ENCODE results near the gene TRIM47. TPM values are rescaled to one million over a fixed set of nuclear protein-coding genes. Genes with fewer than 3 reads are reported as not detected.
A peak's percentile ranks its signal among the peaks of the same experiment; 100 is the strongest.

TRIM47 gene, protein sequence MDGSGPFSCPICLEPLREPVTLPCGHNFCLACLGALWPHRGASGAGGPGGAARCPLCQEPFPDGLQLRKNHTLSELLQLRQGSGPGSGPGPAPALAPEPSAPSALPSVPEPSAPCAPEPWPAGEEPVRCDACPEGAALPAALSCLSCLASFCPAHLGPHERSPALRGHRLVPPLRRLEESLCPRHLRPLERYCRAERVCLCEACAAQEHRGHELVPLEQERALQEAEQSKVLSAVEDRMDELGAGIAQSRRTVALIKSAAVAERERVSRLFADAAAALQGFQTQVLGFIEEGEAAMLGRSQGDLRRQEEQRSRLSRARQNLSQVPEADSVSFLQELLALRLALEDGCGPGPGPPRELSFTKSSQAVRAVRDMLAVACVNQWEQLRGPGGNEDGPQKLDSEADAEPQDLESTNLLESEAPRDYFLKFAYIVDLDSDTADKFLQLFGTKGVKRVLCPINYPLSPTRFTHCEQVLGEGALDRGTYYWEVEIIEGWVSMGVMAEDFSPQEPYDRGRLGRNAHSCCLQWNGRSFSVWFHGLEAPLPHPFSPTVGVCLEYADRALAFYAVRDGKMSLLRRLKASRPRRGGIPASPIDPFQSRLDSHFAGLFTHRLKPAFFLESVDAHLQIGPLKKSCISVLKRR
- total RNA-seq: 36.9 and 39.9 TPM in 2 replicates

- DNase-seq (ENCODE audit: low read depth): peak; percentile 33
These were observed at the start of gene TRIM47 for GRCh38 chr17:75878174-75878998. Gene TRIM47 (minus strand): TSS chr17:75878581. CDS start chr17:75878548, 33 bp downstream.

GRCh38 chr17:75927286-75927922, 49.0 kb upstream of the TRIM47 start:
- no peak for DNase-seq (ENCODE audit: low read depth)

DNA sequence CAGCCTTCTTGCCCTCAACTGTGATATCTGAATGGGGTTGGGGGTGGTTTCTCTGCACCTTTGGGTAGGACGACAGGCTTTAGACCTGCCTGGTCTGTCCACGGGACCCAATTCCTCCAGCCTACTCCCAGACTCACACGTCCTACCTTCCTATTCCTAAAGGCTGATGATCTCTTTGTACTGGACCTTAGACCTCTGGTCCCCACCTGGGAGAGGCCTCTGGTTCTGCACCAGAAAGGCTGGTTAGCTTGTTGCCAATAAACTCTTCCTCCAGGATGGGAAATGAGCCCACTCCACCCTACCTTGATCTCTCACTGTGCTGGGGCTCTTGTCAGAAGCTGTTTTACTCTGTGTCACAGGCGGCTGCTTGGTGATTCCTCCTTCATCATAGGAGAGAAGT, 48.1 kb upstream of the TRIM47 start:
- DNase-seq (ENCODE audit: low read depth): no peak

- DNase-seq (ENCODE audit: low read depth): no peak
These were observed 47.5 kb upstream of the TRIM47 start for GRCh38 chr17:75925912-75926311.

DNA sequence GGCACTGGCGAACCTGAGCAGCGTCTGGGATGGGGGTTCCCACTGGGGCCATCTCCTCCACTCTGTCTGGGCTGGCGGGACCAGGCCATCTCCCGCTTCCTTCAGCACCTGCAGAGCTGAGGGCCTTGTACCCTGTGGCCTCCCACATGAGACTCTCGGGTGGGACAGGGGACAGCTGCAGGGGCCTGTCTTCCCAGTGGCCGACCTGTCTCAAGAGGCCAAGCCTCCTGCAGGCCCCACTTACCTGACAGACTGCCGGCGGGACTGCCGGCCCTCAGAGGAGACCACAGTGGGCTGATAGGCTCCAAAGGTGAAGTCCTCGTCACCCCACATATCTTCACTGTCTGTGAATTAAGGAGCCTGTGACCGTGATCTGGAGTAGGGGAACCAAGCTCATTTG, 46.7 kb upstream of the TRIM47 start:
- no peak for DNase-seq (ENCODE audit: low read depth)

DNA sequence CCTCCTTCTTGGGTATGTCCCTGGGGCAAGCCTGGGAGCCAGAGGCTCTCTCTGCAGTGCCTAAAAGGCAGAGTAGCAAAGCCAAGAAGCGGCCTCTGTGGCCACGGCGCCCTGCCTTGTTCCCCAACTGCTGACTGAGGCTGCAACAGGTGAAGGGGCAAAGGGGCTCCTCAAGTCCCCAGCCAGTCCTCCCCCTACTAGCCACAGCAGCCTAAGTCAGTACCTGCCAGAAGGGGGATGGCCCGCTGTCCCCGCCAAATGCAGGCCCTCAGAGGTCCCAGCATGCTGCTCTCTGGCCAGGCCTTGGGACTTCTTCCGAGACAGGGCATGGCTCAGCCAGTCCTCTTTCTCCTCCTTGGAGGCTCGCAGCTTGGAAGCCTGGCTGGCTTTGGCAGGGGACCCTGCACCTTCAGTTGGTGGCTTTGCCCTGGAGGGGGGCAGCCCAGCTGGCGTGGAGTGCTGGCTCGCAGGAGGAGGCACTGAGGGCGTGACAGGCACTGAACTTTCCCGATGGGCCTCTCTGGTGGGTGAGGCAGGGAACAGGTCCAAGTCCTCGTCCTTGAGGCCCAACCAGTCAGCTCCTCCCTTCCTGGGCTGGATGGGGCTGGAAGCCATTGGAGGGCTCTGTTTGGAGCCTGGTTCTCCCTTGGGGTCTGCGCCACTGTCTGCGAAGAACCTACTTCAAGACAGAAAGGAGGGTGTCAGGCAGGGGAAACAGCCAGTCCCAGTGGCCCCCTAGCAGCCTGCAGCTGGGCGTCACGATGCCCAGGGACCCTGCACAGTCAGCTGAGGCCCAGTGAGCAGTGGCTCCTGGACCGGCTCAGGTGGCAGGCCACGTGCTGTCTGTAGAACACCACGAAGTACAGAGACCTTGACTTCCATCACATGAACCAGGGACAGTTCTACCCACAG, 44.8 kb upstream of the TRIM47 start:
- no peak for DNase-seq (ENCODE audit: low read depth)

DNA sequence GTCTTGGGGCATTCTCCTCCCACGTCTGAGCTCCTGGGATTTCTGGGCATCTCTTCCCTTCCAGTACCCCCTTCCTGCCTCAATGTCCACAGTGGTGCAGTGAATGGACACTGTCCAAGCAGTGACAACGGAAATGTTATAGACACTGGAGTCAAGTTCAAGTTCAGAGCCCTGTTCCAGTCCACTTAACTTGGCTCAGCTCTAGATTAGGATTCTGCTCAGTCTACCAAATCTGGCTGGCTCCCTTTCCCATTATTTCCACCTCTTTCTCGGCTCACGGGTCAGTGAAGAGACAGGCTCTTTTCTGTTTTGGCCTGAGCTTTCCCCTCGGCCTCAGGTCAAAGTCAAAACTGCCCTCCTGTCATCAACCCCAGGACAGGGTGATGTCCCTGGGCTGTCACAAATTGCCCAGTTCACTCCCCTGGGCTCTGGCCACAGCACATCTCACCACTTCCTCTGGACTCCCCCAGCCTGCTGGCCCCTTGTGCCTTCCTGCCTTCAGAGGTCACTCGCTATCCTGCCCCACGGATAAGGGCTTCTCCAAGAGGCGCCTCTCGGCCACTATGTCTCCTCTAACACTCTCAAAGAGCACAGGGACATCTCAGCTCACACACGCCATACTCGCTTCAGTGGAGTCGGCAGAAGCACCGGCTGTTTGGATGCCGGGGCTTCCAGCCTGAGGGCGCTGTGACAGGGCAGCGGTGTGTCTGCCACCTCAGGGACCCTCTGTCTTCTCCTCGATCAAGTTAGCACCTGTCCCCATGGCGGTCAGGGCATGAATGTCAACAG, 44.0 kb upstream of the TRIM47 start:
- no peak for DNase-seq (ENCODE audit: low read depth)

- no peak for DNase-seq (ENCODE audit: low read depth)
These were observed 43.2 kb upstream of the TRIM47 start for GRCh38 chr17:75921596-75921995.

DNA sequence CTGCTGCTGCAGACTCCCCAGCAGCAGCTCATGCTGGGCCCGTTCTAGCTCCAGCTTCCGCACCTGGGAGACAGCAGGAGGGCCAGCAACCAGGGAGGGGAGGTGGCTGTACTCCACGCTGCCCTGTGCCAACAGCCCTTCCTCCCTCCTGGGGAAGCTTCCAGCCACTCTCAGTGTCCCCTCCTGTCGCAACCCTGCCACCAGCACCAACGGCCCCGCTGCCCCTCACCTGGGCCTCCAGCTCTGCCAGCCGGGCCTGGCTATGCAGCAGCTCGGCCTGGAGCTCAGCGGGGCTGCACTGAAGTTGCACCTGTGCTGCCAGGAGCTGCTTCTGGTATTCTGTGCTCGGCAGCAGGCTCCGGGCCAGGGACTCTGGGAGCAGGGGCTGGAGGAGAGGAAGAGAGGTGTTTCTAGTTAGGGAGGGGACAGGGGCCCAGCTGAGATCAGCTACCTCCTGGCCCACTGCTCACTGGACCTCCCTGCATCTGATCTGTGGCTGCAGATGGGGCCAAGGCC, 41.7 kb upstream of the TRIM47 start:
- no peak for DNase-seq (ENCODE audit: low read depth)

DNA sequence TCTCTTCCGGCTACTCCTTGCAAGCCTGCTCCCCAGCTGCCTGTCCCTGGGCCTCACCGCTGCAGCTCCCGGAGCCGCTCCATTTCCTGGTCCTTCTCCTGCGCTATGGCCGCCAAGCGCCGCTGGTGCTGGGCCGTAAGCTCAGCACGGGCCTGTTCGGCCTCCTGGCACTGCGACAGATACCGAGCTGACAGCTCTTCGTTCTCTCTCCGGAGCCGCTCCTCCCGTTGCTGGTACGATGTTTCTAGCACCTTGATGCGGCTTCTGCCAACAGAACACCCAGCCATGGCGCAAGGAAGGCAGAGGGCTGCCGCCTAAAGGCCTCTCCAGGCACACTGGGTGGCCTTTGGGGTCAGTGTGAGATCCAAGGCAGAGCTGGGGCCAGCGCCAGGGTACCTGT, 41.2 kb upstream of the TRIM47 start:
- no peak for DNase-seq (ENCODE audit: low read depth)

- no peak for DNase-seq (ENCODE audit: low read depth)
These were observed 39.6 kb upstream of the TRIM47 start for GRCh38 chr17:75917917-75918445.

- DNase-seq (ENCODE audit: low read depth): no peak
These were observed 38.9 kb upstream of the TRIM47 start for GRCh38 chr17:75917141-75917916.

GRCh38 chr17:75915268-75915667, 36.9 kb upstream of the TRIM47 start:
- no peak for DNase-seq (ENCODE audit: low read depth)

GRCh38 chr17:75914643-75915267, 36.4 kb upstream of the TRIM47 start:
- DNase-seq (ENCODE audit: low read depth): no peak

DNA sequence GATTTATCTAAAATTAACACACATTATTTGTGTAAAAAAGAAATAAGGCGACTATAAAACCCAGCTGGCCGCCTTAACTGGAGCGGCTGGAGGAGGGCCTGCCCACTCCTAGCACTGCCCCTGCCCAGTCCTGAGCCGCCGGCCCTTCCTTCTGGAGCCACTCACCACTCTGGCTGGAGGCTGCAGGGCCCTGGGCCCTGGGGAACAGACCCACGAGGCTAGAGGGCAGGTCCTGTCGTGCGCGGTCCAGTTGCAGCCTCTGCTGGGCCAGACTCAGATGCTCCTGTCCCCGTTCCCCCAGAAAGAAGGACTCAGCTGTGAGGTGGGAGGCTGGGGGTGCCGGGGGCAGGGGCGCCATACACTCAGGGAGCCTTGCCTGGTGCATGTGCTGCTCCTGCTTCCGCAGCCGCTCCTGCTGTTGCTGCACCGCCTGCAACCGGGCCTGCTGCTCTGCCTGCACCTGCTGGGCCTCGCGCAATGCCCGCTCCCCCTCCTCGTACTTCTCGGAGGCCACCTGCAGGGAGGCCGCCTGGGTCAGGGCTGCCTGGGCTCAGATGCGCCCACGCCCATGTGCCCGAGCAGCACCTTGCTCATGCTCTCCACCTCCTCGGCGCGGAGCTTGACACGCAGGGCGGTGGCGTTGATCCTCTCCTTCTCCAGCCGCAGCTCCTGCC, 35.3 kb upstream of the TRIM47 start:
- no peak for DNase-seq (ENCODE audit: low read depth)

DNA sequence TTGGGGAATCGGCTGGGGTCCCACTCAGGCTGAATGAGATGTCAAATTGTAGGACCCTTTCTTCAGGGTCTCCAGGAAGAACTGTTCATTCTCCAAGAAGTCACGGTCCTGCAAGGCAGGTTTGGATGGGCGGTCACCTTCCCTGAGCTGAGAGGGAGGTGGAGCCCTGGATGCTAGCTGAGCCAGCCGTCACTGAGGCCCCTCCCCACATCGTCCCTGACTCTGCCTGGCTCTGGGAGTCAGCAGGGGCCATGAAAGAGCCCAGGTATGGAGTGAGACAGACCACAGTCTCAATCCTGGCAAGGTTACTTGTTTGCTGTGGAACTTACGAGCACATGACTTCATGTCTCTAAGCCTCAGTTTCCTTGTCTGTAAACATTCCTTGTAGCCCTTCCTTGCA, 32.3 kb upstream of the TRIM47 start:
- no peak for DNase-seq (ENCODE audit: low read depth)

- no peak for DNase-seq (ENCODE audit: low read depth)
These were observed 31.5 kb upstream of the TRIM47 start for GRCh38 chr17:75909812-75910274.
